Measurements from ENCODE around the gene MPHOSPH9.
"Not testable (repeated sequence)": the region's sequence is repeated elsewhere in the genome, so short reads cannot be mapped to it uniquely, and the experiment has no call there.

MPHOSPH9 gene

GRCh38 chr12:123207815-123208214, 25.1 kb downstream of the MPHOSPH9 start:
- DNase-seq = not testable (repeated sequence)

GRCh38 chr12:123206794-123207193, 26.1 kb downstream of the MPHOSPH9 start:
- not testable (repeated sequence) for DNase-seq

GRCh38 chr12:123200414-123200813, 32.5 kb downstream of the MPHOSPH9 start:
- DNase-seq = no peak

GRCh38 chr12:123199936-123200335, 33.0 kb downstream of the MPHOSPH9 start:
- peak in 1 of 2 experiments; percentile 14 for DNase-seq

GRCh38 chr12:123187637-123188036, 45.3 kb downstream of the MPHOSPH9 start:
- DNase-seq = no peak

- DNase-seq = no peak
Measured at GRCh38 chr12:123180171-123180570, 52.8 kb downstream of the MPHOSPH9 start.

- no peak for DNase-seq
Measured at GRCh38 chr12:123171967-123172366, 61.0 kb downstream of the MPHOSPH9 start.

- DNase-seq = no peak
Measured at GRCh38 chr12:123167329-123167728, 65.6 kb downstream of the MPHOSPH9 start.

- DNase-seq = no peak
Measured at GRCh38 chr12:123165537-123165936, 67.4 kb downstream of the MPHOSPH9 start.

- DNase-seq = no peak
Measured at GRCh38 chr12:123164710-123165261, 68.2 kb downstream of the MPHOSPH9 start.

- DNase-seq = no peak
Measured at GRCh38 chr12:123164222-123164621, 68.7 kb downstream of the MPHOSPH9 start.

- DNase-seq = no peak
Measured at GRCh38 chr12:123163227-123163626, 69.7 kb downstream of the MPHOSPH9 start.

- no peak for DNase-seq
Measured at GRCh38 chr12:123160801-123161487, 72.0 kb downstream of the MPHOSPH9 start.

GRCh38 chr12:123153906-123154305, 79.0 kb downstream of the MPHOSPH9 start:
- no peak for DNase-seq

- no peak for DNase-seq
Measured at GRCh38 chr12:123152833-123153232, 80.1 kb downstream of the MPHOSPH9 start.

GRCh38 chr12:123151457-123152454, 81.2 kb downstream of the MPHOSPH9 start:
- no peak for DNase-seq

GRCh38 chr12:123150744-123151456, 82.0 kb downstream of the MPHOSPH9 start, which contains the start of gene PITPNM2:
TSS of gene PITPNM2 (minus strand) at chr12:123151090. CDS start at chr12:123034590, 116,500 bp downstream.
- DNase-seq = peak; percentile 43 to 64

GRCh38 chr12:123150275-123150743, 82.6 kb downstream of the MPHOSPH9 start:
- DNase-seq = no peak

- no peak for DNase-seq
Measured at GRCh38 chr12:123149501-123150274, 83.3 kb downstream of the MPHOSPH9 start.

- no peak for DNase-seq
Measured at GRCh38 chr12:123149088-123149487, 83.9 kb downstream of the MPHOSPH9 start.

- no peak for DNase-seq
Measured at GRCh38 chr12:123148655-123149054, 84.3 kb downstream of the MPHOSPH9 start.

- no peak for DNase-seq
Measured at GRCh38 chr12:123148223-123148622, 84.7 kb downstream of the MPHOSPH9 start.

Measured in NCI-H1930 (cell line).